Activated CD4-positive, alpha-beta T cell treated with anti-CD3 and anti-CD28 coated beads, Interleukin-2, amount 10 ng/mL, durations not matched to agents 7 days and 5 days (primary cell): ENCODE measurements around the gene CNN1. TPM values are rescaled to one million over a fixed set of nuclear protein-coding genes. Genes with fewer than 3 reads are reported as not detected.
A peak's percentile ranks its signal among the peaks of the same experiment; 100 is the strongest.

Experiments
- CTCF ChIA-PET: fragments of 350-600 bp; sonication (Branson Sonifier 250); formaldehyde crosslinking; loops from one replicate; lab custom pipeline; 2021; ENCODE audit warnings: antibody characterized with exemption; lab: Charles Lee
- POLR2A ChIA-PET: fragments of 350-600 bp; sonication (Branson Sonifier 250); formaldehyde crosslinking; loops from one replicate; lab custom pipeline; 2021; ENCODE audit warnings: antibody characterized with exemption; lab: Charles Lee
- DNase-seq: peaks from one replicate; pipeline ENCODE4 v3.0.0-alpha.2; 2020
- H3K27ac Mint-ChIP-seq: one replicate; pipeline ENCODE4 v1.8.0; 2021; ENCODE audit warnings: mild to moderate bottlenecking, moderate library complexity, mixed read lengths
- H3K27me3 Mint-ChIP-seq: one replicate; pipeline ENCODE4 v1.8.0; 2021; ENCODE audit warnings: mixed read lengths
- H3K36me3 Mint-ChIP-seq: one replicate; pipeline ENCODE4 v1.8.0; 2021; ENCODE audit warnings: low read depth, mixed read lengths
- H3K4me1 Mint-ChIP-seq: one replicate; pipeline ENCODE4 v1.8.0; 2021; ENCODE audit warnings: mixed read lengths
- H3K4me3 Mint-ChIP-seq: one replicate; pipeline ENCODE4 v1.8.0; 2021; ENCODE audit warnings: mild to moderate bottlenecking, moderate library complexity, mixed read lengths
- H3K9me3 Mint-ChIP-seq: one replicate; pipeline ENCODE4 v1.8.0; 2021; ENCODE audit warnings: mixed read lengths
- total RNA-seq, 2 experiments: library from RNA; stranded (reverse); gene quantifications; one replicate each; pipeline ENCODE4 v1.2.3, GENCODE V29; 2021

The CNN1 gene
- total RNA-seq, 2 experiments from 2014 or later = not detected

DNA sequence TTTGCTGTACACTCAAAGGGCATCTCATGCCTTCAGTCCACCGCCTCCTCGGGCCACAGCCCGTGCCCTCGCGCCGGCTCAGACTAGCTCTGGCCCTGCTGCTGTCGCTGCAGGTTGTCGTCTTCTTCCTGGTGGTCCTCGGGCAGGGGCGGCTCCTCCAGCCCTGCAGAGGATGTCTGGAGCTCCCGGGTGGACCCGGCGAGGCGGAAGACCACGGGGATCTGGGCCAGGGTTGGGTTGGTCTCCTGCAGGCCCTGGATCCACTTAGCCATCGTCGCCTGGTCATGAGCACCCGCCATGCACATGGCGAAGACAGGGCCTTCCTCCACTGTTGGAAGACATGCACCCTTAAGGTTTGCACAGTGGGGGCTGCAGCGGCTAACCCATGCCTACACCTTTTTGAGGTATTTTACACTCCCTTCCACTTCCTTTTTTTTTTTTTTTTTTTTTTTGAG lies 32.5 kb upstream of the CNN1 start:
- Mint-ChIP-seq H3K27me3 (no peaks in the 10 kb centered on the region), H3K27ac (peak overlapping the region; percentile 94), H3K4me1 (peaks cover 27% of the 10 kb centered on the region), H3K4me3 (peak overlapping the region; percentile 87), H3K36me3 (peaks cover 8% of the 10 kb centered on the region), H3K9me3 (no peaks in the 10 kb centered on the region)
- ChIA-PET CTCF (no interaction called here), POLR2A (interaction anchor here (0.6 kb wide), 1 partner anchor 30 kb away, joined by 6 read pairs; no protein-coding TSS in a partner anchor)
- no peak for DNase-seq

DNA sequence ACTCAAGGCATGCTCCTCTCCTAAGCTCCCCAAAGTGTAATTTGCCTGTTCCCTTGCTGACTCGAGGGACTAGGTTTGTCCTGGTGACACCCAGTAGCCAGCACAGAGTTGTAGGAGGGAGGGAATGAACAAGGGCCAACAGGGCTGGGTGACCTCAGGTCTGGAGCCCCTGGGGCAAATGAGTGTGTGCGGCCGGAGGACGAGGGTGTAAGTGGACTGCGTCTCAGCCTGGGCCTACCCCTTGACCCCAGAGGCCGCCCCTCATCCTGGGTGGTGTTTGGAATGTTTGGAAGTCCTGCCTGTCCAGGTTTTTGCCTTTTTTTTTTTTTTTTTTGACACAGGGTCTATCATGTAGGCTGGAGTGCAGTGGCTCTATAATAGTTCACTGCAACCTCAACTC lies 31.7 kb upstream of the CNN1 start:
- Mint-ChIP-seq H3K9me3 (no peaks in the 10 kb centered on the region), H3K36me3 (peaks cover 5% of the 10 kb centered on the region), H3K4me3 (peak overlapping the region; percentile 87), H3K4me1 (peaks cover 27% of the 10 kb centered on the region), H3K27me3 (no peaks in the 10 kb centered on the region), H3K27ac (peak overlapping the region; percentile 94)
- DNase-seq = no peak
- ChIA-PET POLR2A (no interaction called here), CTCF (interaction anchor here (0.7 to 1.2 kb wide), 2 partner anchors 12 to 24 kb away, joined by 3 read pairs; no protein-coding TSS in a partner anchor)

DNA sequence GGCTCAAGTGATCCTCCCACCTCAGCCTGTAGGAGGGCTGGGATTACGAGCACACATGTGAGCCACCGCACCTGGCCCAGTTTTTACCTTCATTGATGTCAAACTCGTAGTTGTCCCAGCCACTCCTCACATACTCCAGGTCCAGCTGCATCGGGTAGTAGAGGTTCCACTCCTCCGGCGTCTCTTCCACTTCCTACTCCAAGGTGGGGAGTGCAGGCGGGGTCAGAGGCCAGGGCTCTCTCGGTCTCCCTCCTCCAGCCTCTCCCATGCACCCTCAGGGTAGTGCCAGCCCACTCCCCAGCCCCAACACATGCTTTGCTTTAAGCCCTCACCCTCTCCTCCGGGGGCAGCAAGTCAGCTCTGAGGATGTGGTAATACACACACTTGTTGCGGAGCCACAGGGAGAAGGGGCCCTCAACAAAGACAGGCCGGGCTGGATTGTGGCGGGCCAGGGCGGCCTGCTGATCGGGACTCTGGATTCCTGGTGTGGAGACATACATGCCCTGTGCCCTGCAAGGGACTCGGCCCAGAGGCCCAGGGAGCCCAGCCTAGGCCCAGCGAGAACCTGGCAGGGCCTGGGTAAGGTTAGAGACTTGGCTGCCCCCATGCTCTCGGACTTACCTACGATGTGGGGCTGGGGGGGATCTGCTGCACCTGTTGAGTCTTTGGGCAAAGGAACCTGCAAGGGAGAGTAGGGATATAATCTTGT lies 31.1 kb upstream of the CNN1 start:
- H3K36me3 Mint-ChIP-seq = peaks cover 5% of the 10 kb centered on the region
- no peaks in the 10 kb centered on the region for H3K9me3 Mint-ChIP-seq
- peak overlapping the region; percentile 36 for H3K27ac Mint-ChIP-seq
- H3K4me1 Mint-ChIP-seq = peaks cover 27% of the 10 kb centered on the region
- H3K27me3 Mint-ChIP-seq = no peaks in the 10 kb centered on the region
- ChIA-PET CTCF (interaction anchor here (0.7 to 1.2 kb wide), 2 partner anchors 12 to 25 kb away, joined by 3 read pairs; no protein-coding TSS in a partner anchor), POLR2A (no interaction called here)
- DNase-seq = no peak
- peak overlapping the region; percentile 87 for H3K4me3 Mint-ChIP-seq

DNA sequence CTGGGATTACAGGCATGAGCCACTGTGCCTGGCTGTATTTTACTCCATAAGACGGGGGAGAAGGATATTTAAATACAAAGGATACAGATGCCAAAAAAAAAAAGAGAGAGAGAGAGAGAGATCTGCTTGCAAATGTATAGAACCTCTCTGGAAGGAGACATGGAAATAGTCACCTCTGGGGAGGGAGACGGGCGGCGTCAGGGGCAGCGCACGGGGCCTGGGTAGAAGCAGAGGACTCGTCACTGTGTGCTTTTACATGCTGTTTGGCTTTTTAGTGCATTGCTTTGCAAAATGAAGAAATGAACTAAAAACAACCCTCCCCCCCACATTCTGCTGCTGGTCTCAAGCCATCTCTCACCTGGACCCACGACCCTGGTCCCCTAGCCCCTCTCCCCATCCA lies 28.2 kb upstream of the CNN1 start:
- Mint-ChIP-seq H3K27me3 (no peaks in the 10 kb centered on the region), H3K4me3 (no peak overlapping the region), H3K27ac (no peak overlapping the region), H3K4me1 (peaks cover 13% of the 10 kb centered on the region), H3K9me3 (no peaks in the 10 kb centered on the region), H3K36me3 (peaks cover 4% of the 10 kb centered on the region)
- ChIA-PET CTCF (interaction anchor here (0.9 kb wide), 1 partner anchor 25 kb away, joined by 3 read pairs; no protein-coding TSS in a partner anchor), POLR2A (no interaction called here)
- no peak for DNase-seq

DNA sequence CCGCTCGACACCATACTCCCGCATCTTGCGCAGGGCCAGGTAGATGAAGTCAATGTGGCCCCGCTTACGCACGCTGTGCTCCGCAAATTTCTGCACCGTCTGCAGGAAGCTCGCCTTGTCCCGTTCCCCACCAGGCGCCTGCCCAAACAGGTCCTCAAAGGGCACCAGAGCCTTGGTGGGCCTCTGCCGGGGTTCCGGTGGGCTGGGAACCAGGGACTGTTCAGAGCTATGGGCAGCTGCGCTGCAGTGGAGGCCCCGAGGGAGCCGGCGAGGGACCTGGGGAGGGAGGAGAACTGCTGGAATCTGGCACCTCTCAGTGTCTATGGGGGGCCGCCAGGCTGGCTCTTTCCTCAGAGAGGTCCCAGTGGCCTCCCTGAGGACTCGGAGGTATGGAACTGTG lies 24.7 kb upstream of the CNN1 start:
- Mint-ChIP-seq H3K27me3 (no peaks in the 10 kb centered on the region), H3K36me3 (peaks cover 3% of the 10 kb centered on the region), H3K4me3 (no peak overlapping the region), H3K4me1 (no peaks in the 10 kb centered on the region), H3K9me3 (no peaks in the 10 kb centered on the region), H3K27ac (no peak overlapping the region)
- no peak for DNase-seq
- POLR2A ChIA-PET = no interaction called here
- CTCF ChIA-PET = interaction anchor here (0.9 to 1.3 kb wide), 3 partner anchors 9 to 38 kb away, joined by 3 to 4 read pairs (median 4); no protein-coding TSS in a partner anchor

DNA sequence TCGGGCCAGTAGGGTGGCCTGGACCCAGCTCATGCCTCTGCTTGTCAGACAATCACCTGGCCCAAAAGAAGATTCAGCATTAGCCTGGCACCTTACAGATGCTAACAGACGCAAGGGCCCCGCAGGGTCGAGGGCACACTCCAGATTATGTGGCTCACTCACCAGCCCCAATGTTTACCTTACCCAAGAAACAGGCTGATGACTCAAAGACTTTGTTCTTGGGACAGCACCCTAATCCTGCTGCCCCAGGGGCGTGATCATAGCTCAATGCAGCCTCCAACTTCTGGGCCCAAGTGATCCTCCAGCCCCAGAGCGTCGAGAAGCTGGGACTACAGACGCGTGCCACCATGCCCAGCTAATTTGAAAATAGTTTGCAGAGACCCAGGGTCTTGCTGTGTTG lies 19.5 kb upstream of the CNN1 start:
- POLR2A ChIA-PET = no interaction called here
- CTCF ChIA-PET = interaction anchor here (0.7 to 1.5 kb wide), 3 partner anchors 10 to 211 kb away, joined by 3 read pairs; partner anchors contain the start of gene ECSIT

DNA sequence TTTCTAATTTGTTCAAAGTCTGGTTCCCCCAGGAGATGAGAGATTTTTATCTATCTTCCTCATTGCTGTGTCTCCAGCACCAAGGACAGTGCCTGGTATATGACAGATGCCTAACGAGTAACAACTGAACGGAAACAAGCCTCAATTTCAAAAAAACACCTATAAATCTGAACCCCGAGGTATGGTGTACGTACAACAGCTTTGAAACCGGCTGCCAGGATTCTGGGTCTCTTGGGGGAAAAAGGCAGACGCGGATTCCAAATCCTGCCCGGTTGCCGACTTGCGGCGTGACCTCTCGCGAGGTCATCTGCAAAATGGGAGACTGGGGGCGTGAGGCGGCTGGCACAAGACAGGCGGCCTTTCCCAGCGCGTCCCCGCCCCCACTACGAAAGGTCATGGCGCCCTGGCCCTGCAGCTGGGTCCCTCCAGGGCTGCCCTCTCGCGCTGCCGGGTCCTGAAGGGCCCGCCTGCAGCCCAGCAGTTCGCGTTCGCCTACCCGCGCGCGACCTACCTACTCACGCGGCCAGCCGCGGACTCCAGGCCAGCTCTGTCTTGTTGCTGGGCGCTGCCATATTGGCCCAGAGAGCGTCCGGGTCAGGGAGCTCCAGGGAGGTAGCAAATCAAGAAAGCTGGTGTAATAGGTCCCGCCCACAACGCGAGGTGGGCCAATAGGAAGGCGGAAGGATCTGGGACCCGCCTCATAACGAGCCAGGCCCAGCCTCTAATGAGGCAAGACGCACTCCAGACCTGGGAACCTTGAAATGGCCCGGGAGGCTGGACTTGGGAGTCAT lies 9.9 kb upstream of the CNN1 start, which contains the start of gene ECSIT:
ECSIT (minus strand) TSS at position 584 of the 791 bp plus-strand sequence. CDS start 9,964 bp downstream, outside the sequence.
- CTCF ChIA-PET = interaction anchor here (0.6 to 1.6 kb wide), 5 partner anchors 10 to 146 kb away, joined by 3 to 5 read pairs (median 4); no protein-coding TSS in a partner anchor
- POLR2A ChIA-PET = no interaction called here
- peak within 1 kb of the TSS; percentile 90 for H3K4me3 Mint-ChIP-seq

More for the DNA sequence above, 19.5 kb upstream of the CNN1 start:
- Mint-ChIP-seq H3K4me1 (no peaks in the 10 kb centered on the region), H3K27ac (no peak overlapping the region), H3K4me3 (no peak overlapping the region), H3K9me3 (no peaks in the 10 kb centered on the region), H3K27me3 (no peaks in the 10 kb centered on the region), H3K36me3 (no peaks in the 10 kb centered on the region)
- DNase-seq = no peak

DNA sequence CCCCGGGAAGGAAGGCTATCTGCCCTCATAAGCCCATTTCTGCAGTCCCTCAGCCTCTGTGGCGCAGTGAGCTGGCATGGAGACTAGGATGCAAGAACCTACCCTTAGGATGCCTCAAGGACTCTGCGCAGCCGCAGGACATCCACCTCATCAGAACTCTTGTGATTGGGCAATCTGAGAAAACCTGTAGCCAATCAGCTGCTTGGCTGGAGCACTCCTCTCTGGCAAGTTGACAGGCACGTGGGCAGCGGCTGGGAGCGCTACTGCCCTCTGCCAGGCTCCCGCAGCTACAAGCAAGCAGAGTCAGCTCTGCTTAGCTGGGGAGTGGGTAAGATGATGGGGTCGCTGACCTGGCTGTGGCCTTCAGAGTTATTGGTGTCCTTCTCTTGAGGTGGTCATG lies 8.2 kb upstream of the CNN1 start:
- H3K9me3 Mint-ChIP-seq = no peaks in the 10 kb centered on the region
- H3K4me1 Mint-ChIP-seq = peaks cover 26% of the 10 kb centered on the region
- ChIA-PET CTCF (no interaction called here), POLR2A (no interaction called here)
- peak; percentile 21 for DNase-seq
- H3K36me3 Mint-ChIP-seq = no peaks in the 10 kb centered on the region
- H3K27me3 Mint-ChIP-seq = no peaks in the 10 kb centered on the region
- H3K27ac Mint-ChIP-seq = no peak overlapping the region
- H3K4me3 Mint-ChIP-seq = no peak overlapping the region

More for the DNA sequence above, 9.9 kb upstream of the CNN1 start, which contains the start of gene ECSIT:
- H3K27ac Mint-ChIP-seq = peak within 1 kb of the TSS; percentile 89
- no peaks in the 10 kb centered on the region for H3K36me3 Mint-ChIP-seq
- no peaks in the 10 kb centered on the region for H3K27me3 Mint-ChIP-seq
- H3K9me3 Mint-ChIP-seq = no peaks in the 10 kb centered on the region
- DNase-seq = peak; percentile 95
- peaks cover 22% of the 10 kb centered on the region for H3K4me1 Mint-ChIP-seq

DNA sequence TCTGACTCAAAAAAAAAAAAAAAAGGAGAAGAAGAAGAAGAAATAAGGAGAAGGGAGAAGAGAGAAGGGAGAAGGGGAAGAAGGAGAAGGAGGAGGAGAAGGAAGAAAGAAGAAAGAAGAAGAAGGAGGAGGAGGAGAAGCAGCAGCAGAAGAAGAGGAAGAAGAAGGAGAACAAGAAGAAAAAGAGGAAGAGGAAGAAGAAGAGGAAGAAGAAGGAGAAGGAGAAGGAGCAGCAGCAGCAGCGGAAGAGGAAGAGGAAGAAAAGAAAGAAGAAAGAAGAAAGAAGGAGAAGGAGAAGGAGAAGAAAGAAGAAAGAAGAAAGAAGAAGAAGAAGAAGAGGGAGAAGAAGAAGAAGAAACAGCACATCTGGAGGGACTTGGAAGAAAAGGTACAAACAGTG lies 4.1 kb upstream of the CNN1 start:
- CTCF ChIA-PET = interaction anchor here (0.7 kb wide), 1 partner anchor 1066 kb away, joined by 3 read pairs; no protein-coding TSS in a partner anchor

DNA sequence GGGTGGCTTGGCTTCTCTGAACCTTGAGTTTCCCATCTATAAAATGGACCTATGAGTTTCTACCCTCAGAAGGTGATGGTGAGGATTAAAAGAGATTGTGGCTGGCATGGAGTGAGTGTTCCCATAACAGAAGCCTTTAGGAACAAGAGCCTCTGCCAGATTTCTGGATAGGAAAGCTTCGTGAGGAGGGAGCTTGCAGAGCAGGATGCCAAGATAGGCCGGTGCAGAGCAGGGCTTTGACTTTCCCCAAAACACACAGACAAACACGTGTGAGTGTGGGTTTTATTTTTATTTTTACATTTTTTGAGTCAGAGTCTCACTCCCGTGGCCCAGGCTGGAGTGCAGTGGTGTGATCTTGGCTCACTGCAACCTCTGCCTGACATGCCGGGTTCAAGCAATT lies 3.7 kb upstream of the CNN1 start:
- Mint-ChIP-seq H3K27ac (no peak overlapping the region), H3K4me1 (peaks cover 13% of the 10 kb centered on the region), H3K9me3 (no peaks in the 10 kb centered on the region), H3K4me3 (no peak overlapping the region), H3K36me3 (no peaks in the 10 kb centered on the region), H3K27me3 (peaks cover 11% of the 10 kb centered on the region)
- CTCF ChIA-PET = interaction anchor here (1.4 to 1.9 kb wide), 2 partner anchors 24 to 47 kb away, joined by 3 to 8 read pairs; no protein-coding TSS in a partner anchor
- no peak for DNase-seq
- POLR2A ChIA-PET = no interaction called here

More for the DNA sequence above, 4.1 kb upstream of the CNN1 start:
- POLR2A ChIA-PET = no interaction called here
- Mint-ChIP-seq H3K27ac (no peak overlapping the region), H3K4me1 (peaks cover 13% of the 10 kb centered on the region), H3K36me3 (no peaks in the 10 kb centered on the region), H3K4me3 (no peak overlapping the region), H3K9me3 (no peaks in the 10 kb centered on the region), H3K27me3 (peaks cover 11% of the 10 kb centered on the region)
- DNase-seq = no peak

DNA sequence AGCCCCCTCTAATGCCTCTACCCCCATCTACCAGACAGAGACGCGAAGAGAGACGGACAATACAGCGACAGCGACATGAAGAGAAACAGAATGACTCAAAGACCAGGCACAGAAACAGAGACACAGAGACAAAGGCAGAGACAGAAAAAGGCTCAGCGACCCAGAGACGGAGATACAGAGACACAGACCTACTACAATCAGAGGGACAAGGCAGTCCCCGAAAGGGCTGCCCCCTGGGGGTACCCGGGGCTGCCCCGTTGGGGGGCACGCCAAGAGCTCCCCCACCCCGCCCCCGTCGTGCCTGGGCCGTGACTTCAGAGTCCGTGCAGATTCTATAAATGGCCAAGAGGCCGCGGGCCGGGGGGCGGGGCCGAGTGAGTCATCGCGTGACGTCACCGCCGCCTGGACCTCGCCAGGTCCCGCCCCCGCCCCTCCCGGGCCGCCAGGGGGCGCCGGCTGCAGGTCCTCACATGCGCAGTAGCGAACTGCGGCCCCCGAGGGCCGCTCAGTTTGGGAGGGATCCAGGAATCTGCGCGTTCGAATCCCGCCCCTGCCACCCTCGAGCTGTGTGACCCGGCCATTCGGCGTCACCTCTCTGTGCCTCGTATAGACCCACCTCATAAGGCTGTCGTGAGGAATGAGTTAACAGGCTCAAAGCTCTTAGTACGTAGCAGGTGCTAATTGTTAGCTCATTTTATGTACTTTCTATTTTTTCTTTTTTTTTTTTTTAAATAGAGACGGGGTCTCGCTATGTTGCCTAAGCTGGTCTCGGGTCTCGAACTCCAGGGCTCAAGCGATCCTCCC lies 2.7 kb upstream of the CNN1 start:
- H3K9me3 Mint-ChIP-seq = no peaks in the 10 kb centered on the region
- H3K27ac Mint-ChIP-seq = peak overlapping the region; percentile 74
- peaks cover 11% of the 10 kb centered on the region for H3K4me1 Mint-ChIP-seq
- H3K4me3 Mint-ChIP-seq = peak overlapping the region; percentile 35
- CTCF ChIA-PET = interaction anchor here (0.6 to 1.9 kb wide), 17 partner anchors 8 to 306 kb away, joined by 3 to 9 read pairs (median 4); partner anchors contain the start of gene ELOF1
- H3K27me3 Mint-ChIP-seq = peaks cover 17% of the 10 kb centered on the region
- POLR2A ChIA-PET = interaction anchor here (0.7 kb wide), 1 partner anchor 30 kb away, joined by 6 read pairs; the partner anchor contains the start of gene ZNF653
- H3K36me3 Mint-ChIP-seq = no peaks in the 10 kb centered on the region
- peak; percentile 79 for DNase-seq
